Right lung (tissue), 10 donors: ENCODE measurements around the gene OR10R2. TPM values are rescaled to one million over a fixed set of nuclear protein-coding genes. Genes with fewer than 3 reads are reported as not detected.
"Not testable (repeated sequence)": the region's sequence is repeated elsewhere in the genome, so short reads cannot be mapped to it uniquely, and the experiment has no call there.

Experiments
- DNase-seq, 2 donors: peaks; one replicate each; pipeline ENCODE4 v3.0.0-alpha.2; 2013
- long read RNA-seq, 8 donors: transcript quantifications; one replicate each; lab custom pipeline, GENCODE V29; 2026
- polyA plus RNA-seq, 5 donors: library from polyadenylated mRNA; unstranded; fragments of 120-200 nt; gene quantifications; one replicate each; pipeline versions ENCODE4 v1.2.1 to v1.2.3, GENCODE V29; 2013; ENCODE audit warnings: inconsistent platforms in 1 of 5, low replicate concordance in 1 of 5; ENCODE audit not compliant: insufficient read length in 5 of 5, insufficient read depth in 1 of 5

OR10R2 gene
- not detected for polyA plus RNA-seq
- long read RNA-seq, donor 1, result 0 reads
- long read RNA-seq, donor 2, result 0 reads
- long read RNA-seq, donor 3, result 0 reads
- long read RNA-seq, donor 4, result 0 reads
- long read RNA-seq, donor 5, result 0 reads
- long read RNA-seq, donor 6, result 0 reads
- long read RNA-seq, donor 7, partial matches to known transcripts, result 0 of 1 reads
- long read RNA-seq, donor 7, other reads (novel, unspliced or antisense), result 0 of 1 reads
- long read RNA-seq, donor 8, result 0 reads

DNA sequence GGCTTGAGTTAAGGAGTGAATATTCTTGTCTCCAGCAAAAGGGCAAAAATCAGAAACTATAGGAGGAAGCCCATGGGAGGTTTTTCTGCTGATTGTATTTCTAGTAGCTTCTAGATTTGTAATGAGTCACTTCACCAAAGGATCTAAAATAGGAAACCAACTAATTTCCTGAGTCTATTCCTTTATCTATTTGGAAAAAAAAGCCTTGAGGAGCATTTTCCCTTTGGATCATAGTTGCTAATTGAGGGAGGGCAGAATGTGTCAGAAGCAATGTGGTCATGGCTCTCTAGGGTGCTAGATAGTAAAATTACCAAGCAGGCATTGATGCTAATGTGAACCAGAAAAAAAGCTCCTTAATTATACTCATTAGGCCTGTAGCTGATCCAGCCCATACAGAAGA is at the start of gene OR10R2:
TSS of gene OR10R2 (plus strand) at position 301 of the 400 bp plus-strand sequence. CDS start 106 bp downstream, outside the sequence.
- no peak for DNase-seq

DNA sequence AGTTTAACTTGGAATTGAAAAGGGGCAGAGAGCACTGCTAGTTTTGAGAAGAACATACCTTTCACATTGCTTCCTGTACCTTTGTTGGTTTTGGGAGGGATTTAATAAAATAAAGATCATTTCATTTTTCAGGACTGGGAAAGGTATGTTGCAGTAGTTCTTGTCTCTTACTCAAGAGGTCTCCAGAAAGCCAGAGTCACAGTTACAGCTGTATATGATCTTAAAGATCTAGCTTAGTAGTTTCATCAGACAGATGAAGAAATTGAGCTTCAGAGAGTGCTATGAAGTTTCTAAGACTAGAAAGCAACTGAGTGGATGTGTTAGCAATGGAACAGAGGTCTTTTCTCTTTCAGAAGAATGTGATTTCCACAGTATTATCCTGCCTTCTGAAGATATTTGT is 47.0 kb upstream of the OR10R2 start:
- DNase-seq, result no peak

- no peak for DNase-seq
Observed at GRCh38 chr1:158426137-158426536, 45.9 kb upstream of the OR10R2 start, which contains the start of gene OR10K2. TSS of gene OR10K2 (minus strand) at chr1:158426237. CDS start at chr1:158420866, 5,371 bp downstream.

GRCh38 chr1:158430163-158430562 is 41.9 kb upstream of the OR10R2 start:
- DNase-seq, result not testable (repeated sequence)

DNA sequence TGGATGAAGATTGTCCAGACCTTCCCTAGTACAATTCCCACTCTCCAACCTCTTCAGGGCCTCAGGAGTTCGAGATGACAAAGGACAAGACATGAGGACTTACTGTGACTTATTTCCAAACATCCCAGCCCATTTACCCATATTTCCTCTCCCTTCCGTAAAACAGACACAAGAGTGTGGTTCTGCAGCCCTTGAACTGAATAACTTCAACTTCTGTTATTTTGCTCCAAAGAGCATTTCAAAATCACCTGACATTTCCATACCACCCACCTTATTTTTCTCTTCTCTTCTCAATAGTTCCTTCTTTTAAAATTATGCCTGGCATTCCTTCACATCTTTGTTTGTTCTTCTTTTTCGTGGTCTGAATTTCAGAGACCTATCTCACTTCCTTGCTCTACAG is 37.3 kb upstream of the OR10R2 start:
- no peak for DNase-seq

GRCh38 chr1:158445376-158445775 is 26.6 kb upstream of the OR10R2 start:
- DNase-seq, result no peak

DNA sequence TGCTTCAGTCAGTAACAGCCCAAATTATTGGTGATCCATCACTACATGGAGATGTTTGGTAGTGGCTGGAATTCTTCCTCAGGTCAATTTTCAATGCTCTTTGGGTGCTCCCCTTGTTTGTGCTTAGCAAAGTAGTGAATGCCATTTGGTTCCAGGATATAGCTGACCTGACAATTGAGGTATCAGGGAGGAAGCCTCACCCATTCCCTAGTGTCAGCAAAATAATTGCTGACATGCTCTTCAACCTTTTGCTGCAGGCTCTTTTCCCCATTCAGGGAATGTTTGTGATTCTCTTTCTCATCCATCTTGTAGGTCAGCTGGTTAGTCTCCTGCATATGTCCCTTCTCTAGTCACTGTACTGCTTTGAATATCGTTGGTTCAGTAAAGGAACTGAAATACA is 17.5 kb upstream of the OR10R2 start:
- no peak for DNase-seq

DNA sequence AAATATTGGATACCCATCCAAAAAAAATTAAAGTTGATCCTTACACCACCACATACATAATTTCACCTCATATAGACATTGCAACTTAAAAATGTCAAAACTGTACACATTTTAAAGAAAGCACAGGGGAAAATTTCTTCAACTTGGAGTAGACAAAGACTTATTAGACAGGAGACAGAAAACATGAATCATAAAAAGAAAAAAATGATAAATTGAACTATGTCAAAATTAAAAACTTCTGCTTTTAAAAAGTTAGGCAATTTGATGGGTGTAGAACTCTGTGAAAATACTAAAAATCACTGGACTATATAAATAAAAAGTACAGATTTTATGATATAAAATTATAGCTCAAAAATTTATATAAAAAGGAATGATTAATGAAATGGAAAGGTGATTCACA is 14.8 kb upstream of the OR10R2 start:
- DNase-seq, result no peak

GRCh38 chr1:158458263-158458662 is 13.8 kb upstream of the OR10R2 start:
- DNase-seq, result no peak

GRCh38 chr1:158461534-158461933 is 10.5 kb upstream of the OR10R2 start, which contains the start of gene OR10K1:
TSS of gene OR10K1 (plus strand) at chr1:158461834. CDS start at chr1:158465562, 3,728 bp downstream.
- DNase-seq, result no peak

DNA sequence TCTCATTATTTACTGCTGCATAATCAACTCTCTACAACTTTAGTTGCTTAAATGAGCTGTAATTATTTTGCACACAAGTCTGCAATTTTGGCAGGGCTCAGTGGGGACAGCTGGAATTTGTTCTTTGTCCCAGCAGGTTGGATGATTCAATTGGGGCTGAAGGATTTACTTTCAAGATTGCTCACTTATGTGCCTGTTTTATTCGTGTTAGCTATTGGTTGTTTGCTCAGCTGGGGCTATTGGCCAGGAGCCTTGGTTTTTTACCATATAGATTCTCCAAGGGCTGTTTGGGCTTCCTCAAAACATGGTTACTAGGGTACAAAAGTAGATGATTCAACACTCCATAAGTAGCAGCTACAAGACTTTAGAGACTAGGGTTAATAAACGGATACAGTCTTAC is 13.4 kb downstream of the OR10R2 start:
- DNase-seq, result no peak

DNA sequence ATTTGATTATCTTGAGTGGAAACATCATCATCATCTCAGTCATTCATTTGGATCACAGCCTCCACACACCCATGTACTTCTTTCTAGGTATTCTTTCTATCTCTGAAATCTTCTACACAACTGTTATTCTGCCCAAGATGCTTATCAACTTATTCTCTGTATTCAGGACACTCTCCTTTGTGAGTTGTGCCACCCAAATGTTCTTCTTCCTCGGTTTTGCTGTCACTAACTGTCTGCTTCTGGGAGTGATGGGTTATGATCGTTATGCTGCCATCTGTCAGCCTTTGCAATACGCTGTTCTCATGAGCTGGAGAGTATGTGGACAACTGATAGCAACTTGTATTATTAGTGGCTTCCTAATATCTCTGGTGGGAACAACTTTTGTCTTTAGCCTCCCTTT is 19.3 kb downstream of the OR10R2 start:
- no peak for DNase-seq

GRCh38 chr1:158493054-158493453 is 21.0 kb downstream of the OR10R2 start:
- DNase-seq, result no peak

DNA sequence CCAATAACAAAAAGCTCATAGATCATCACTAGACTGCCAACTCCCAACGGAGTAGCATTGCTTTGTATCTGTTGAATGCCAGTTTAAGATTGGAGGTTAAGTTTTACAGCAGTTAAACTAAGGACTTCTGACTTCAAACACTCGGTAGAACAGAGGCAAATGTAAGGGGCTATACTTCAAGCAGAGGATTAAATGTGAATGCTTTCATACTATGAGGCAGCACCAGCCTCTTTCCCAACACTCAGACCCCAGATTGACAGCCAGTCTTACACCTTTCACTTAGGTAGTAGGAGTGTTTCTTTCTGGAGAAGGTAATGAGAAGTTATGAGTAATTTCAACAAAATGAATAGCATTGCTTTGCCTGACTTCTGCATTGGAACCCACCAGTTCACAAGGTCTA is 22.8 kb downstream of the OR10R2 start:
- no peak for DNase-seq

DNA sequence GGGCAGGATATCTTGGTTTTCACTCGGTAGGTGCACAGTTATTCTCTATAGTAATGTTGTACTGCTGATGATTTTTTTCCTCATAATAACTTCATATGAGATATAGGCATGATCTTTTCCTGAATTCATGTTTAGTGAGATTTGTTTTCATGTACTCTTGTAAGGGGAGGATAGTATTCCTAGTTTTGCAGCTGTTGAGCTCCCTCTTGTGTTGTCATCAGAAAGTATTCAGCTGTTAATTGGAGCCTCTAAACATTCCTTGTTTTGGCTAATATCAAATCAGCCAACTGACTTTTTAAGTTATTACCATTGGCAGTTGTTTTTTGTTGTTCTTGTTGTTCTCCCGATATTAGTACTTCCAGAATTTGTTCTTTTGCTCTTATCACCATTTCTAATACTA is 24.4 kb downstream of the OR10R2 start:
- DNase-seq, result no peak

DNA sequence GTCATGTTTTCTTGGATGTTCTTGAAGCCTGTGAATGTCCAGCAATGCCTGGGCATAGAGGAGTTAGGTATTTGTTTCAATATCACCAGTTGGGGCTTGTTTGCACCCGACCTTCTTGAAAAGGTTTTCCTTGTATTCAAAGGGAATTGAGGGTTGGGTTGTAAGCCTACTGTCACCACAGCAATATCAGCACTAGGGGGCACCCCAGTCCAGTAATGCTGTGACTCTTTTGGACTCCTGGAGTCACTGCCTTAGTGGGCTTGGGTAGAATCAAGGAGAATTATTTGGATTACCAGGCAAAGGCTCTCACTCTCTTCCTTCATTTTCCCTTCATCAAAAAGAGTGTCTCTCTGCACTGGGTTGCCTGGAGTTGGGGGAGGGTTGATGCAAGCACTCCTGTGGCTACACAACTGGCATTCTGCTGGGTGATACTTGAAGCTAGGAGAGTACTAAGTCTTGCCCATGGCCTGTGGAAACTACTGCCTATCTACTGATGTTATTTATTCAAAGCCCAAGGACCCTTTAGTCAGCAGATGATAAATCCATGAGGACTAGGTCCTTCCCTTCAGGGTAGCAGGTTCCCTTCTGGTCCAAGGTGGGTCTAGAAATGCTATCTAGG is 34.5 kb downstream of the OR10R2 start:
- no peak for DNase-seq

DNA sequence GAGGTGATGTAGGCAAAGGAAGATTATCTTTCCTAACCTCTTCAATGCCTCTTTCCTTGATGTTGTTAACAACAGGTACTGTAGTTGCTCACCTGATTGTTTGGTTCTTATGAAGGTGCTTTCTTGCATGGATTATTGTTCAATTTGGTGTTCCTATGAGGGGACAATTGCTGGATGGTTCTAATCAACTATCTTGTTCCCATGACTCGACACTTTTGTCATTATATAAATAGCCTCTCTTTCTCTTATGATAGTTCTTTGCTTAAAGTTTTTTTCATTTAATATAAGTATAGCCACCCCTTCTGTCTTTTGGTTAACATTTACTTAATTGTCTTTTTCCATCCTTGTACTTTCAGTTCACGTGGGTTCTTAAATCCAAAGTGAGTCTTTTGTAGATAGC is 35.5 kb downstream of the OR10R2 start:
- no peak for DNase-seq

DNA sequence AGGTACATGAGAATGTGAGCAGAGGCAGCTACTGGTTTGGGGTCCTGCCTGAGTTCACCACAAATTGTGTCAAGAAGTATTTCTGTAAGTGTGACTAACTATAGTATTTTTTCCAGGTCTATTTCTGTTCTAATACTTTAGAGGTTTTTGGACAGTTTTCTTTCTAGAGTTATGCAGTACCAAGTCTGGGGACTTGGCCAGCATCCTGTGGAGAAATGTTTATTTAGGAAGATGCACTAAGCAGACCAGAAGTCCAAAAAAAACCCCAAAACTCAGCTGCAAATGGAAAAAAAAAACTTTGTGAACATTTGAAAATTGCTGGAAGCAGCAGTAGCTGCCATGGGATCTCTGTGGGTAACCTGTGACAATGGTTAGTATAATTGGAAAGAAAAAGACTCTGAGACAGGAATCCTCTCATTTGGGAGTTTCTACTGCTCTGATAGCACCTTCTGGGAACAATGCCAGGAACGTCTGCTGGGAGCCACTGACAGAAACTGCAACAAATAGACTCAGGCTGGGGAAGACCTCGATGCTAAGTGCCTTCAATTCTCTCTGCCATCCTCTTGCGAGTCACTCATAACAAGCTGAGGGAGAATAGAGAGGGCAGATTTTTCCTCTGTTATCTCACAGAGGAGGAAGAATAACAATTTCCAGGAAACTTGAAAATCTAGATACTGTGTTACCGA is 37.6 kb downstream of the OR10R2 start:
- DNase-seq, result no peak

- no peak for DNase-seq
Observed at GRCh38 chr1:158516966-158517365, 44.9 kb downstream of the OR10R2 start.

GRCh38 chr1:158520021-158520420 is 48.0 kb downstream of the OR10R2 start:
- DNase-seq, result no peak

GRCh38 chr1:158520955-158521665 is 49.1 kb downstream of the OR10R2 start:
- no peak for DNase-seq

- no peak for DNase-seq
Observed at GRCh38 chr1:158521666-158522058, 49.6 kb downstream of the OR10R2 start.
